GM23248 (cell line): ENCODE data around the gene NCR2. TPM values are rescaled to one million over a fixed set of nuclear protein-coding genes. Genes with fewer than 3 reads are reported as not detected.

Source experiments
- DNase-seq: peaks from one replicate; pipeline ENCODE4 v3.0.0-alpha.2; 2015
- H2AFZ ChIP-seq: fragments of 200-600 bp; sonication (generic); 2 replicates; pipeline ENCODE4 v1.6.1; 2016; ENCODE audit warnings: antibody characterized with exemption
- H3F3A ChIP-seq: fragments of 200-600 bp; sonication (generic); 2 replicates; pipeline ENCODE4 v1.6.1; 2016; ENCODE audit warnings: mild to moderate bottlenecking, antibody characterized with exemption, mixed run types; ENCODE audit not compliant: insufficient read depth
- H3K27ac ChIP-seq: fragments of 200-600 bp; sonication (generic); 2 replicates; pipeline ENCODE4 v1.5.1; 2016; ENCODE audit warnings: mild to moderate bottlenecking
- H3K27me3 ChIP-seq: fragments of 200-600 bp; sonication (generic); replicated peaks from 2 replicates; pipeline ENCODE4 v1.6.1; 2016; ENCODE audit warnings: mild to moderate bottlenecking; ENCODE audit not compliant: insufficient read depth
- H3K36me3 ChIP-seq: fragments of 200-600 bp; sonication (generic); 2 replicates; pipeline ENCODE4 v1.6.1; 2016; ENCODE audit warnings: low read depth, mild to moderate bottlenecking
- H3K4me1 ChIP-seq: fragments of 200-600 bp; sonication (generic); 2 replicates; pipeline ENCODE4 v1.6.1; 2016; ENCODE audit warnings: mild to moderate bottlenecking; ENCODE audit not compliant: insufficient read depth
- H3K4me2 ChIP-seq: fragments of 200-600 bp; sonication (generic); one replicate; pipeline ENCODE4 v1.6.1; 2016; ENCODE audit warnings: mild to moderate bottlenecking; ENCODE audit not compliant: unreplicated experiment
- H3K4me3 ChIP-seq: fragments of 200-600 bp; sonication (generic); 2 replicates; pipeline ENCODE4 v1.5.1; 2016; ENCODE audit warnings: mild to moderate bottlenecking
- H3K79me2 ChIP-seq: fragments of 200-600 bp; sonication (generic); 2 replicates; pipeline ENCODE4 v1.6.1; 2016; ENCODE audit warnings: mild to moderate bottlenecking; ENCODE audit not compliant: insufficient read depth
- H3K9ac ChIP-seq: fragments of 200-600 bp; sonication (generic); 2 replicates; pipeline ENCODE4 v1.6.1; 2016; ENCODE audit warnings: mild to moderate bottlenecking
- H3K9me2 ChIP-seq: fragments of 200-600 bp; sonication (generic); 2 replicates; pipeline ENCODE4 v1.6.1; 2016; ENCODE audit warnings: mixed run types, mild to moderate bottlenecking, moderate library complexity; ENCODE audit not compliant: insufficient read depth
- H3K9me3 ChIP-seq: fragments of 200-600 bp; sonication (generic); one replicate; pipeline ENCODE4 v1.6.1; 2017; ENCODE audit warnings: low read depth
- H4K20me1 ChIP-seq: fragments of 200-600 bp; sonication (generic); 2 replicates; pipeline ENCODE4 v1.6.0; 2016; ENCODE audit not compliant: insufficient read depth
- EZH2 ChIP-seq: fragments of 200-600 bp; sonication (generic); IDR thresholded peaks from 2 replicates; pipeline ENCODE4 v1.6.1; 2018; ENCODE audit warnings: antibody characterized with exemption, mild to moderate bottlenecking; ENCODE audit not compliant: insufficient read depth, poor library complexity, severe bottlenecking
- EZH2phosphoT487 ChIP-seq: fragments of 200-600 bp; sonication (generic); IDR thresholded peaks from 2 replicates; pipeline ENCODE4 v1.6.1; 2018; ENCODE audit warnings: antibody characterized with exemption, moderate library complexity, mild to moderate bottlenecking, low read depth; ENCODE audit not compliant: insufficient read depth
- WGBS, 2 experiments: methylation state at CpG; one replicate each; pipeline ENCODE4 v1.1.6; 2015 to 2017; ENCODE audit warnings: low lambda C conversion rate in 2 of 2, low coverage in 1 of 2; ENCODE audit errors: missing lambda C conversion rate in 2 of 2; 5-methylcytosine and 5-hydroxymethylcytosine counted together
- in situ Hi-C: fragments of 300-500 bp; cut with MboI; formaldehyde crosslinking; loops from 2 replicates; pipeline ENCODE4 v1.15.0; 2020
- polyA plus RNA-seq: library from polyadenylated mRNA; unstranded; fragments of >200 nt; fragmentation: Nextera tagmentation; extraction: Ambion mirVana; gene quantifications from 2 replicates; pipeline ENCODE4 v1.2.1, GENCODE V29; 2016
- total RNA-seq: library from RNA; depleted of rRNA; stranded (reverse); fragments of >200 nt; shearing (Covaris generic); gene quantifications from 2 replicates; pipeline ENCODE4 v1.2.3, GENCODE V29; 2014

Gene NCR2
- total and polyA plus RNA-seq, 2 experiments from 2014 or later, result not detected

GRCh38 chr6:41298785-41299502 lies 36.5 kb upstream of the NCR2 start:
- H3K9ac ChIP-seq, result no peak overlapping the region
- no peaks in the 10 kb centered on the region for H3K79me2 ChIP-seq
- H2AFZ ChIP-seq, result no peak overlapping the region
- 16 to 19% methylated on average over 3 of the region's 3 CpGs for WGBS, 2 experiments
- H3K27me3 ChIP-seq, result 0 out of 2 replicates have a peak, but pooled peaks cover 2% of the 10 kb centered on the region
- no peaks in the 10 kb centered on the region for H3K36me3 ChIP-seq
- no peak overlapping the region for H3K27ac ChIP-seq
- H3K4me3 ChIP-seq, result no peak overlapping the region
- no peaks in the 10 kb centered on the region for H3K4me1 ChIP-seq
- H3F3A ChIP-seq, result no peaks in the 10 kb centered on the region
- in situ Hi-C loops, result no loop called here
- H4K20me1 ChIP-seq, result no peaks in the 10 kb centered on the region
- no peak for DNase-seq
- H3K9me3 ChIP-seq, result no peaks in the 10 kb centered on the region
- no peaks in the 10 kb centered on the region for H3K9me2 ChIP-seq
- H3K4me2 ChIP-seq, result no peak overlapping the region
- no peak for TF ChIP-seq EZH2phosphoT487
- TF ChIP-seq EZH2, result no peak

GRCh38 chr6:41302638-41303037 lies 32.8 kb upstream of the NCR2 start:
- Histone ChIP-seq H4K20me1 (no peaks in the 10 kb centered on the region), H3K27ac (no peak overlapping the region), H3K9me3 (no peaks in the 10 kb centered on the region), H3K4me3 (no peak overlapping the region), H3K79me2 (no peaks in the 10 kb centered on the region), H3K9ac (no peak overlapping the region), H3K9me2 (no peaks in the 10 kb centered on the region), H3K27me3 (0 out of 2 replicates have a peak, but pooled peaks cover 13% of the 10 kb centered on the region), H2AFZ (no peak overlapping the region), H3K4me1 (no peaks in the 10 kb centered on the region), H3K4me2 (no peak overlapping the region), H3F3A (no peaks in the 10 kb centered on the region), H3K36me3 (no peaks in the 10 kb centered on the region)
- in situ Hi-C loops, result no loop called here
- no peak for DNase-seq
- 33 to 39% methylated on average over 5 of the region's 5 CpGs for WGBS, 2 experiments
- TF ChIP-seq EZH2phosphoT487 (no peak), EZH2 (no peak)

GRCh38 chr6:41306187-41306854 lies 29.1 kb upstream of the NCR2 start:
- no peaks in the 10 kb centered on the region for H3K36me3 ChIP-seq
- H3F3A ChIP-seq, result no peaks in the 10 kb centered on the region
- in situ Hi-C loops, result no loop called here
- no peak overlapping the region for H3K4me3 ChIP-seq
- no peaks in the 10 kb centered on the region for H3K79me2 ChIP-seq
- H3K9me3 ChIP-seq, result no peaks in the 10 kb centered on the region
- no peak overlapping the region for H3K27ac ChIP-seq
- no peaks in the 10 kb centered on the region for H4K20me1 ChIP-seq
- TF ChIP-seq EZH2 (no peak), EZH2phosphoT487 (no peak)
- peak; percentile 58 for DNase-seq
- H3K4me1 ChIP-seq, result no peaks in the 10 kb centered on the region
- no peak overlapping the region for H2AFZ ChIP-seq
- H3K27me3 ChIP-seq, result peaks cover 30% of the 10 kb centered on the region; the same call in 1 of the 2 replicates
- no peaks in the 10 kb centered on the region for H3K9me2 ChIP-seq
- no peak overlapping the region for H3K4me2 ChIP-seq
- no peak overlapping the region for H3K9ac ChIP-seq
- WGBS, 2 experiments, result 15 to 17% methylated on average over 13 of the region's 13 CpGs

GRCh38 chr6:41315203-41315602 lies 20.2 kb upstream of the NCR2 start:
- H3K4me3 ChIP-seq, result no peak overlapping the region
- H3K36me3 ChIP-seq, result no peaks in the 10 kb centered on the region
- 8 to 12% methylated on average over 2 of the region's 2 CpGs for WGBS, 2 experiments
- TF ChIP-seq EZH2phosphoT487 (no peak), EZH2 (no peak)
- in situ Hi-C loops, result no loop called here
- peaks cover 61% of the 10 kb centered on the region for H3K27me3 ChIP-seq
- no peaks in the 10 kb centered on the region for H3K4me1 ChIP-seq
- H3F3A ChIP-seq, result no peaks in the 10 kb centered on the region
- no peak overlapping the region for H3K27ac ChIP-seq
- no peaks in the 10 kb centered on the region for H3K79me2 ChIP-seq
- DNase-seq, result no peak
- no peak overlapping the region for H2AFZ ChIP-seq
- no peaks in the 10 kb centered on the region for H3K9me2 ChIP-seq
- no peaks in the 10 kb centered on the region for H3K9me3 ChIP-seq
- H3K9ac ChIP-seq, result no peak overlapping the region
- no peaks in the 10 kb centered on the region for H4K20me1 ChIP-seq
- H3K4me2 ChIP-seq, result no peak overlapping the region
